H9 (cell line): Measurements from ENCODE around the gene NDRG4. TPM values are rescaled to one million over a fixed set of nuclear protein-coding genes. Genes with fewer than 3 reads are reported as not detected.

Source experiments
- DNase-seq: peaks from one replicate; pipeline ENCODE4 v3.0.0-alpha.2; 2017
- H2AFZ ChIP-seq: one replicate; pipeline ENCODE4 v1.6.1; 2013; ENCODE audit warnings: mild to moderate bottlenecking, low read length, control low read depth, moderate library complexity
- H2AK5ac ChIP-seq: 2 replicates; pipeline ENCODE4 v1.6.1; 2013; ENCODE audit warnings: low read length, control low read depth, mixed read lengths; ENCODE audit not compliant: insufficient read length
- H2BK120ac ChIP-seq: one replicate; pipeline ENCODE4 v1.6.1; 2013; ENCODE audit warnings: low read depth, mild to moderate bottlenecking, low read length, control low read depth, inconsistent platforms; ENCODE audit not compliant: poor library complexity, severe bottlenecking
- H2BK12ac ChIP-seq: 2 replicates; pipeline ENCODE4 v1.6.1; 2013; ENCODE audit warnings: low read length, control low read depth, mixed read lengths, low read depth; ENCODE audit not compliant: insufficient read length
- H2BK15ac ChIP-seq: 2 replicates; pipeline ENCODE4 v1.6.1; 2013; ENCODE audit warnings: low read depth, low read length, control low read depth
- H2BK20ac ChIP-seq: one replicate; pipeline ENCODE4 v1.6.1; 2013; ENCODE audit warnings: low read depth, mild to moderate bottlenecking, low read length, control low read depth, inconsistent platforms; ENCODE audit not compliant: poor library complexity, severe bottlenecking
- H2BK5ac ChIP-seq: 2 replicates; pipeline ENCODE4 v1.6.1; 2013; ENCODE audit warnings: low read length, control low read depth, mixed read lengths; ENCODE audit not compliant: insufficient read length
- H3K14ac ChIP-seq: 2 replicates; pipeline ENCODE4 v1.6.1; 2013; ENCODE audit warnings: low read length, control low read depth; ENCODE audit not compliant: insufficient read depth
- H3K18ac ChIP-seq: 2 replicates; pipeline ENCODE4 v1.6.1; 2013; ENCODE audit warnings: low read depth, mild to moderate bottlenecking, mixed read lengths, low read length, control low read depth; ENCODE audit not compliant: insufficient read length
- H3K23ac ChIP-seq: 2 replicates; pipeline ENCODE4 v1.6.1; 2013; ENCODE audit warnings: low read length, control low read depth, mixed read lengths, low read depth; ENCODE audit not compliant: insufficient read length
- H3K23me2 ChIP-seq: 2 replicates; pipeline ENCODE4 v1.6.1; 2013; ENCODE audit warnings: low read depth, mild to moderate bottlenecking, mixed read lengths, low read length, control low read depth; ENCODE audit not compliant: insufficient read length, poor library complexity, severe bottlenecking
- H3K27ac ChIP-seq: 2 replicates; pipeline ENCODE4 v1.5.1; 2013; ENCODE audit warnings: low read length, control low read depth, mixed read lengths, low read depth; ENCODE audit not compliant: insufficient read length
- H3K27me3 ChIP-seq: 2 replicates; pipeline ENCODE4 v1.6.1; 2013; ENCODE audit warnings: low read length, control low read depth, inconsistent platforms; ENCODE audit not compliant: insufficient read depth
- H3K4ac ChIP-seq: 2 replicates; pipeline ENCODE4 v1.6.1; 2013; ENCODE audit warnings: low read depth, mild to moderate bottlenecking, control low read depth, inconsistent platforms, low read length, moderate library complexity
- H3K4me1 ChIP-seq: 2 replicates; pipeline ENCODE4 v1.6.1; 2013; ENCODE audit warnings: low read length, control low read depth, inconsistent platforms; ENCODE audit not compliant: insufficient read depth
- H3K4me2 ChIP-seq: 2 replicates; pipeline ENCODE4 v1.6.1; 2013; ENCODE audit warnings: low read length, control low read depth, mixed read lengths; ENCODE audit not compliant: insufficient read length, insufficient read depth
- H3K56ac ChIP-seq: 2 replicates; pipeline ENCODE4 v1.6.1; 2013; ENCODE audit warnings: low read depth, mild to moderate bottlenecking, mixed read lengths, low read length, control low read depth; ENCODE audit not compliant: insufficient read length
- H3K79me1 ChIP-seq: 2 replicates; pipeline ENCODE4 v1.6.1; 2013; ENCODE audit warnings: low read depth, mild to moderate bottlenecking, moderate library complexity, low read length, control low read depth, inconsistent platforms; ENCODE audit not compliant: insufficient read depth, poor library complexity, severe bottlenecking
- H3K79me2 ChIP-seq: 2 replicates; pipeline ENCODE4 v1.6.1; 2013; ENCODE audit warnings: low read length, control low read depth, inconsistent platforms; ENCODE audit not compliant: insufficient read depth
- H3K9ac ChIP-seq: 2 replicates; pipeline ENCODE4 v1.6.1; 2013; ENCODE audit warnings: low read length, control low read depth, mixed read lengths; ENCODE audit not compliant: insufficient read length; ENCODE audit errors: extremely low read depth
- H3K9me3 ChIP-seq: one replicate; pipeline ENCODE4 v1.6.1; 2013; ENCODE audit warnings: low read depth, low read length, inconsistent platforms; ENCODE audit not compliant: control insufficient read depth
- H3T11ph ChIP-seq: one replicate; pipeline ENCODE4 v1.6.1; 2013; ENCODE audit warnings: mild to moderate bottlenecking, low read length, control low read depth, inconsistent platforms
- H4K20me1 ChIP-seq: one replicate; pipeline ENCODE4 v1.6.1; 2013; ENCODE audit not compliant: control insufficient read depth, insufficient read length, insufficient read depth
- H4K5ac ChIP-seq: 2 replicates; pipeline ENCODE4 v1.6.1; 2013; ENCODE audit warnings: low read depth, mild to moderate bottlenecking, mixed read lengths, low read length, control low read depth; ENCODE audit not compliant: insufficient read length
- H4K8ac ChIP-seq: replicated peaks from 2 replicates; pipeline ENCODE4 v1.6.1; 2013; ENCODE audit warnings: low read length, control low read depth, mixed read lengths, low read depth; ENCODE audit not compliant: insufficient read length
- H4K91ac ChIP-seq: 2 replicates; pipeline ENCODE4 v1.6.1; 2013; ENCODE audit warnings: low read depth, mild to moderate bottlenecking, moderate library complexity, mixed read lengths, low read length, control low read depth; ENCODE audit not compliant: insufficient read length
- H3K27ac Mint-ChIP-seq, 3 experiments: 2 replicates in 2 of 3; 3 replicates in 1 of 3; pipeline ENCODE4 v1.8.0; 2020 to 2021; ENCODE audit warnings: mixed read lengths in 3 of 3, mild to moderate bottlenecking in 1 of 3, moderate library complexity in 1 of 3
- H3K27me3 Mint-ChIP-seq: 2 replicates; pipeline ENCODE4 v1.8.0; 2021; ENCODE audit warnings: low read depth, mild to moderate bottlenecking, moderate library complexity, mixed read lengths
- H3K36me3 Mint-ChIP-seq, 3 experiments: 2 replicates in 2 of 3; 3 replicates in 1 of 3; pipeline ENCODE4 v1.8.0; 2020 to 2021; ENCODE audit warnings: low read depth in 3 of 3, mixed read lengths in 3 of 3; ENCODE audit not compliant: insufficient read depth in 1 of 3
- H3K4me1 Mint-ChIP-seq, 2 experiments: 2 replicates each; pipeline ENCODE4 v1.8.0; 2020; ENCODE audit warnings: mixed read lengths in 2 of 2
- H3K4me3 Mint-ChIP-seq, 2 experiments: 2 replicates in 1 of 2; 3 replicates in 1 of 2; pipeline ENCODE4 v1.8.0; 2020 to 2021; ENCODE audit warnings: mild to moderate bottlenecking in 2 of 2, mixed read lengths in 2 of 2, moderate library complexity in 1 of 2
- H3K9me3 Mint-ChIP-seq, 2 experiments: 2 replicates in 1 of 2; 3 replicates in 1 of 2; pipeline ENCODE4 v1.8.0; 2020; ENCODE audit warnings: mild to moderate bottlenecking in 2 of 2, mixed read lengths in 2 of 2, moderate library complexity in 1 of 2
- WGBS: extraction: QIAGEN DNeasy Blood & Tissue Kit; methylation state at CpG from one replicate; pipeline ENCODE4 v1.1.7; 2013; ENCODE audit warnings: missing lambda C conversion rate, low lambda C conversion rate, mixed read lengths; ENCODE audit not compliant: insufficient read length; ENCODE audit errors: extremely low coverage; 5-methylcytosine and 5-hydroxymethylcytosine counted together
- total RNA-seq: library from RNA; stranded (reverse); gene quantifications from 2 replicates; pipeline ENCODE4 v1.2.1, GENCODE V29; 2021
- TF ChIP-seq, protein P1 (sequence below): fragments of 200-600 bp; sonication (generic); conservative IDR thresholded peaks from 3 replicates; pipeline ENCODE4 v1.8.0; 2021; ENCODE audit warnings: antibody characterized with exemption, mild to moderate bottlenecking

Gene NDRG4
- total RNA-seq, 1 experiment from 2014 or later = 18.6 TPM

DNA sequence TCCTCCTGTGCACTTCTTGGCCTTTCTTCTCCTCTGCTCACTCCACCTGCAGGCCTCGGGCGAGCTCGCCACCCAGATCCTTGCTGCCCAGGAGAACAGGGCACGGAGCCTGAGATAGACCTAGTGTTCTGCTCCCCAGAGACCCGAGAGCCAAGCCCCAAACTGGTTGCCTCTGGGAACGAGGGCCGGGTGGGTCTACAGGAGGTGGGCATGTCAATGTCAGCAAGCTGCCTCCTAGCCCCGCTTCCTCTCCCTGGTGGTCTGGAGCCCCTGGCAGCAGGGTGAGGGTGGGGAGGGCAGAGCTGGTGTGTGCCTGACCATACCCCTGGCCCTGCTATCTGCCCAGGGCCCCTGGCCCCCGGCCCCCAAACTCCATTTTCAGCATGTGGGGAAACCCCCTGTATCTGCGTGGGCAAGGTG is 841 bp upstream of the NDRG4 start:
- Histone ChIP-seq H3K4me2 (no peak overlapping the region), H4K20me1 (no peaks in the 10 kb centered on the region)
- no CpG with 5 or more reads among the region's 10 CpGs for WGBS

More for the DNA sequence above, 841 bp upstream of the NDRG4 start:
- Histone ChIP-seq H2BK5ac (no peak overlapping the region), H3K14ac (no peak overlapping the region), H3T11ph (no peak overlapping the region), H3K79me2 (no peaks in the 10 kb centered on the region), H2AK5ac (no peak overlapping the region), H3K27me3 (no peaks in the 10 kb centered on the region), H2BK12ac (no peak overlapping the region), H3K9ac (no peak overlapping the region), H2BK120ac (no peak overlapping the region), H3K23me2 (peaks cover 20% of the 10 kb centered on the region), H3K18ac (no peak overlapping the region), H3K79me1 (no peaks in the 10 kb centered on the region), H3K9me3 (no peaks in the 10 kb centered on the region), H4K5ac (no peak overlapping the region), H3K4ac (no peak overlapping the region), H4K91ac (no peak overlapping the region), H3K23ac (no peak overlapping the region), H3K27ac (no peak overlapping the region), H3K4me1 (peaks cover 3% of the 10 kb centered on the region; the same call in 1 of the 2 replicates), H2BK20ac (no peak overlapping the region), H3K56ac (no peak overlapping the region), H4K8ac (no peak overlapping the region), H2AFZ (no peak overlapping the region), H2BK15ac (no peak overlapping the region)
- no peaks in the 10 kb centered on the region; a peak in 1 of 5 replicates for H3K9me3 Mint-ChIP-seq
- H3K4me1 Mint-ChIP-seq = peaks cover 18 to 40% of the 10 kb centered on the region in 2 experiments
- no peak overlapping the region for H3K27ac Mint-ChIP-seq
- H3K4me3 Mint-ChIP-seq = peak overlapping the region in 1 of 2 experiments; percentile 29; a peak in 2 of 5 replicates
- no peaks in the 10 kb centered on the region for H3K36me3 Mint-ChIP-seq
- DNase-seq = peak; percentile 24
- H3K27me3 Mint-ChIP-seq = peaks cover 41% of the 10 kb centered on the region
- TF ChIP-seq, protein P1, sequence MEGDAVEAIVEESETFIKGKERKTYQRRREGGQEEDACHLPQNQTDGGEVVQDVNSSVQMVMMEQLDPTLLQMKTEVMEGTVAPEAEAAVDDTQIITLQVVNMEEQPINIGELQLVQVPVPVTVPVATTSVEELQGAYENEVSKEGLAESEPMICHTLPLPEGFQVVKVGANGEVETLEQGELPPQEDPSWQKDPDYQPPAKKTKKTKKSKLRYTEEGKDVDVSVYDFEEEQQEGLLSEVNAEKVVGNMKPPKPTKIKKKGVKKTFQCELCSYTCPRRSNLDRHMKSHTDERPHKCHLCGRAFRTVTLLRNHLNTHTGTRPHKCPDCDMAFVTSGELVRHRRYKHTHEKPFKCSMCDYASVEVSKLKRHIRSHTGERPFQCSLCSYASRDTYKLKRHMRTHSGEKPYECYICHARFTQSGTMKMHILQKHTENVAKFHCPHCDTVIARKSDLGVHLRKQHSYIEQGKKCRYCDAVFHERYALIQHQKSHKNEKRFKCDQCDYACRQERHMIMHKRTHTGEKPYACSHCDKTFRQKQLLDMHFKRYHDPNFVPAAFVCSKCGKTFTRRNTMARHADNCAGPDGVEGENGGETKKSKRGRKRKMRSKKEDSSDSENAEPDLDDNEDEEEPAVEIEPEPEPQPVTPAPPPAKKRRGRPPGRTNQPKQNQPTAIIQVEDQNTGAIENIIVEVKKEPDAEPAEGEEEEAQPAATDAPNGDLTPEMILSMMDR = no peak
